HCT116 (cell line): ENCODE measurements around the gene ASNS.
"Not testable (repeated sequence)": the region's sequence is repeated elsewhere in the genome, so short reads cannot be mapped to it uniquely, and the experiment has no call there.

Source experiments
- FOSL1 ChIP-seq: IDR thresholded peaks from 2 replicates; pipeline ENCODE4 v1.6.1; 2012; ENCODE audit warnings: low read depth
- POLR2AphosphoS5 ChIP-seq: IDR thresholded peaks from 2 replicates; pipeline ENCODE4 v1.6.1; 2011; ENCODE audit warnings: mild to moderate bottlenecking, low read depth, low read length, moderate library complexity
- RAD21 ChIP-seq: IDR thresholded peaks from 2 replicates; pipeline ENCODE4 v1.6.1; 2012; ENCODE audit warnings: low read depth, mild to moderate bottlenecking
- TF ChIP-seq, protein P1 (sequence below), 3 experiments: fragments of 200-600 bp in 1 of 3; sonication (generic) in 1 of 3; IDR thresholded peaks in 2 of 3; conservative IDR thresholded peaks in 1 of 3; 2 replicates each; pipeline ENCODE4 v1.5.1; 2012 to 2017; ENCODE audit warnings: low read depth in 2 of 3, low read length in 2 of 3, antibody characterized with exemption in 1 of 3, borderline replicate concordance in 1 of 3, control low read depth in 1 of 3, mild to moderate bottlenecking in 1 of 3, mixed read lengths in 1 of 3, mixed run types in 1 of 3, moderate library complexity in 1 of 3; ENCODE audit not compliant: insufficient read depth in 1 of 3

DNA sequence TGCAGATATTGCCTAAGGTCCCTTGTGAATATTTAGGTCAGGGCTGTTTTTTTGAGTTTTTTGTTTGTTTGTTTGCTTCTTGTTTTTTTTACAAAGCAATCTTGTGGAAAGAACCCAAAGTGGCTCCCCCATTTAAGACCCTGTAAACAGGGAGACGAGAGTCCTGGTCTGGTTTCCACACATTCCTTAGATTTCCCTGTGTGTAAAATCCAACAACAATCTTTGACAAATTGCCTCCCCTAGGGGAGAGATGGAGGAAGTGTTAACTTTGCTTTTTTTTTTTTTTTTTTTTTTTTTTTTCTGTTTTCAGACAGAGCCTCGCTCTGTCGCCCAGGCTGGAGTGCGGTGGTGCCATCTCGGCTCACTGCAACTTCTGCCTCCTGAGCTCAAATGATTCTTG is 40.1 kb upstream of the ASNS start:
- TF ChIP-seq, protein P1, sequence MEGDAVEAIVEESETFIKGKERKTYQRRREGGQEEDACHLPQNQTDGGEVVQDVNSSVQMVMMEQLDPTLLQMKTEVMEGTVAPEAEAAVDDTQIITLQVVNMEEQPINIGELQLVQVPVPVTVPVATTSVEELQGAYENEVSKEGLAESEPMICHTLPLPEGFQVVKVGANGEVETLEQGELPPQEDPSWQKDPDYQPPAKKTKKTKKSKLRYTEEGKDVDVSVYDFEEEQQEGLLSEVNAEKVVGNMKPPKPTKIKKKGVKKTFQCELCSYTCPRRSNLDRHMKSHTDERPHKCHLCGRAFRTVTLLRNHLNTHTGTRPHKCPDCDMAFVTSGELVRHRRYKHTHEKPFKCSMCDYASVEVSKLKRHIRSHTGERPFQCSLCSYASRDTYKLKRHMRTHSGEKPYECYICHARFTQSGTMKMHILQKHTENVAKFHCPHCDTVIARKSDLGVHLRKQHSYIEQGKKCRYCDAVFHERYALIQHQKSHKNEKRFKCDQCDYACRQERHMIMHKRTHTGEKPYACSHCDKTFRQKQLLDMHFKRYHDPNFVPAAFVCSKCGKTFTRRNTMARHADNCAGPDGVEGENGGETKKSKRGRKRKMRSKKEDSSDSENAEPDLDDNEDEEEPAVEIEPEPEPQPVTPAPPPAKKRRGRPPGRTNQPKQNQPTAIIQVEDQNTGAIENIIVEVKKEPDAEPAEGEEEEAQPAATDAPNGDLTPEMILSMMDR (IDR thresholded peaks at IDR 0.05 in 2 of 3, conservative IDR thresholded peaks at IDR 0.05 in 1 of 3; ENCODE audit: borderline replicate concordance in 1 of 3, insufficient read depth in 1 of 3, low read depth in 2 of 3, low read length in 2 of 3) = not testable (repeated sequence)
- peak; percentile 14; the same call in 1 of the 2 replicates for TF ChIP-seq RAD21
- not testable (repeated sequence) for TF ChIP-seq POLR2AphosphoS5, FOSL1
